Gastrocnemius medialis (tissue), 4 donors: ENCODE results near the gene DPP10.

Experiments
- POLR2A ChIP-seq, 2 donors: fragments of 450-650 bp; IDR thresholded peaks; one replicate each; pipeline ENCODE4 v1.6.1; 2017; ENCODE audit warnings: antibody characterized with exemption in 2 of 2, mild to moderate bottlenecking in 2 of 2, moderate library complexity in 2 of 2
- TF ChIP-seq, protein P1 (sequence below), 5 experiments: fragments of 450-650 bp in 3 of 5; fragments of 200-600 bp in 2 of 5; sonication (generic) in 2 of 5; IDR thresholded peaks in 4 of 5; conservative IDR thresholded peaks in 1 of 5; 1 replicate in 4 of 5; 2 replicates in 1 of 5; pipeline ENCODE4 v1.5.1; 2016 to 2019; ENCODE audit warnings: antibody characterized with exemption in 5 of 5, mild to moderate bottlenecking in 3 of 5, moderate library complexity in 3 of 5

GRCh38 chr2:115071534-115071933, 629.1 kb downstream of the DPP10 start:
- TF ChIP-seq, protein P1, sequence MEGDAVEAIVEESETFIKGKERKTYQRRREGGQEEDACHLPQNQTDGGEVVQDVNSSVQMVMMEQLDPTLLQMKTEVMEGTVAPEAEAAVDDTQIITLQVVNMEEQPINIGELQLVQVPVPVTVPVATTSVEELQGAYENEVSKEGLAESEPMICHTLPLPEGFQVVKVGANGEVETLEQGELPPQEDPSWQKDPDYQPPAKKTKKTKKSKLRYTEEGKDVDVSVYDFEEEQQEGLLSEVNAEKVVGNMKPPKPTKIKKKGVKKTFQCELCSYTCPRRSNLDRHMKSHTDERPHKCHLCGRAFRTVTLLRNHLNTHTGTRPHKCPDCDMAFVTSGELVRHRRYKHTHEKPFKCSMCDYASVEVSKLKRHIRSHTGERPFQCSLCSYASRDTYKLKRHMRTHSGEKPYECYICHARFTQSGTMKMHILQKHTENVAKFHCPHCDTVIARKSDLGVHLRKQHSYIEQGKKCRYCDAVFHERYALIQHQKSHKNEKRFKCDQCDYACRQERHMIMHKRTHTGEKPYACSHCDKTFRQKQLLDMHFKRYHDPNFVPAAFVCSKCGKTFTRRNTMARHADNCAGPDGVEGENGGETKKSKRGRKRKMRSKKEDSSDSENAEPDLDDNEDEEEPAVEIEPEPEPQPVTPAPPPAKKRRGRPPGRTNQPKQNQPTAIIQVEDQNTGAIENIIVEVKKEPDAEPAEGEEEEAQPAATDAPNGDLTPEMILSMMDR (IDR thresholded peaks at IDR 0.05 in 4 of 5, conservative IDR thresholded peaks at IDR 0.05 in 1 of 5), result no peak
- TF ChIP-seq POLR2A (IDR thresholded peaks at IDR 0.05), result no peak
